HepG2 (cell line): ENCODE results near the gene FBXW5. TPM values are rescaled to one million over a fixed set of nuclear protein-coding genes. Genes with fewer than 3 reads are reported as not detected.

Experiments used
- ATAC-seq: fragments of 200-7000 bp; cut with Tn5 transposase; 3 replicates; pipeline ENCODE4 v1.9.1; 2020; ENCODE audit warnings: mild to moderate bottlenecking, moderate library complexity
- BruUV-seq: library from RNA; stranded (reverse); fragments of 400-500 nt; replicated peaks from 2 replicates; lab custom pipeline; 2021; lab: Mats Ljungman, UMichigan
- CTCF ChIA-PET: fragments of 300-600 bp; formaldehyde crosslinking; extraction: SDS; loops from one replicate; lab custom pipeline; 2021; ENCODE audit warnings: low total read pairs, inconsistent platforms, low intra/inter-chr PET ratio; lab: Yijun Ruan, JAX
- POLR2A ChIA-PET: fragments of 350-600 bp; sonication (Branson Sonifier 250); formaldehyde crosslinking; loops from one replicate; lab custom pipeline; 2020; ENCODE audit warnings: antibody characterized with exemption, inconsistent platforms; lab: Yijun Ruan, JAX
- DNase-seq: peaks from one replicate; pipeline ENCODE4 v3.0.0-alpha.2; 2015; ENCODE audit warnings: low spot score
- FAIRE-seq: peaks from 3 replicates; lab custom pipeline; 2011; peaks lifted over from hg19 to GRCh38; lab: Jason Lieb, UNC
- H2AFZ ChIP-seq: one replicate; pipeline ENCODE4 v1.6.1; 2011; ENCODE audit warnings: low read length, inconsistent platforms
- H3K27ac ChIP-seq: fragments of 300-600 bp; 3 replicates; pipeline ENCODE4 v1.8.0; 2011; ENCODE audit warnings: mixed run types, mild to moderate bottlenecking, mixed read lengths, low read length, inconsistent platforms; ENCODE audit not compliant: insufficient read depth; ENCODE audit errors: extremely low read length
- H3K27me3 ChIP-seq, 2 experiments: fragments of 200-600 bp in 1 of 2; 2 replicates in 1 of 2; 3 replicates in 1 of 2; pipeline versions ENCODE4 v1.6.0 to v1.8.0; 2011; ENCODE audit warnings: low read length in 2 of 2, mild to moderate bottlenecking in 2 of 2, moderate library complexity in 2 of 2, inconsistent platforms in 1 of 2; ENCODE audit not compliant: insufficient read depth in 2 of 2, control insufficient read depth in 1 of 2
- H3K36me3 ChIP-seq, 2 experiments: fragments of 200-600 bp in 1 of 2; replicated peaks in 1 of 2; 2 replicates in 1 of 2; 3 replicates in 1 of 2; pipeline versions ENCODE4 v1.5.1 to v1.8.0; 2011; ENCODE audit warnings: low read length in 2 of 2, inconsistent platforms in 1 of 2; ENCODE audit not compliant: insufficient read depth in 2 of 2, control insufficient read depth in 1 of 2
- H3K4me1 ChIP-seq: 2 replicates; pipeline ENCODE4 v1.5.1; 2012; ENCODE audit warnings: low read length, inconsistent platforms; ENCODE audit not compliant: insufficient read depth
- H3K4me2 ChIP-seq: 2 replicates; pipeline ENCODE4 v1.6.0; 2011; ENCODE audit warnings: low read depth, low read length, inconsistent platforms
- H3K4me3 ChIP-seq, 3 experiments: fragments of 200-600 bp in 1 of 3; sonication (generic), shearing (Covaris generic) in 1 of 3; replicated peaks in 1 of 3; 2 replicates each; pipeline ENCODE4 v1.5.1; 2011 to 2016; ENCODE audit warnings: low read length in 3 of 3, inconsistent platforms in 2 of 3, low read depth in 2 of 3, mild to moderate bottlenecking in 2 of 3, control low read depth in 1 of 3, mixed read lengths in 1 of 3; ENCODE audit not compliant: insufficient read depth in 1 of 3
- H3K79me2 ChIP-seq: one replicate; pipeline ENCODE4 v1.6.1; 2011; ENCODE audit warnings: low read length, inconsistent platforms; ENCODE audit not compliant: insufficient read depth
- H3K9ac ChIP-seq: 2 replicates; pipeline ENCODE4 v1.6.0; 2011; ENCODE audit warnings: mild to moderate bottlenecking, low read depth, low read length, inconsistent platforms; ENCODE audit not compliant: insufficient read depth
- H3K9me3 ChIP-seq: 2 replicates; pipeline ENCODE4 v1.5.1; 2012; ENCODE audit warnings: mild to moderate bottlenecking, low read length
- H4K20me1 ChIP-seq: 2 replicates; pipeline ENCODE4 v1.6.0; 2011; ENCODE audit warnings: inconsistent platforms, mild to moderate bottlenecking, low read length, moderate library complexity; ENCODE audit not compliant: insufficient read depth
- ATF5 ChIP-seq: sonication (generic); formaldehyde crosslinking; IDR thresholded peaks from 2 replicates; pipeline ENCODE4 v1.4.0; 2020; ENCODE audit warnings: mild to moderate bottlenecking, low read depth, missing genetic modification reagents
- CENPX ChIP-seq: sonication (generic); formaldehyde crosslinking; IDR thresholded peaks from 2 replicates; pipeline ENCODE4 v1.9.0; 2021; ENCODE audit warnings: mild to moderate bottlenecking, missing genetic modification reagents, moderate library complexity
- MTA1 ChIP-seq: sonication (generic); formaldehyde crosslinking; IDR thresholded peaks from 2 replicates; pipeline ENCODE4 v1.4.0; 2020; ENCODE audit warnings: missing genetic modification reagents, mild to moderate bottlenecking, borderline replicate concordance
- NR2F1 ChIP-seq, 2 experiments: fragments of 450-650 bp in 1 of 2; formaldehyde crosslinking in 1 of 2; IDR thresholded peaks; 2 replicates each; pipeline versions ENCODE4 v1.5.0 to v1.6.1; 2016 to 2020; ENCODE audit warnings: mild to moderate bottlenecking in 1 of 2, missing compliant biosample characterization in 1 of 2, missing genetic modification reagents in 1 of 2, moderate library complexity in 1 of 2
- NR2F6 ChIP-seq, 2 experiments: IDR thresholded peaks; 2 replicates each; pipeline ENCODE4 v1.6.1; 2016; ENCODE audit warnings: antibody characterized with exemption in 1 of 2, mild to moderate bottlenecking in 1 of 2
- XRCC5 ChIP-seq: fragments of 200-400 bp; formaldehyde crosslinking; optimal IDR thresholded peaks from 2 replicates; pipeline ENCODE3; 2017; ENCODE audit warnings: mild to moderate bottlenecking, low read length
- ZBTB7B ChIP-seq: sonication (generic); formaldehyde crosslinking; IDR thresholded peaks from 2 replicates; pipeline ENCODE4 v1.4.0; 2020; ENCODE audit warnings: missing genetic modification reagents
- ZMYM2 ChIP-seq: sonication (generic); formaldehyde crosslinking; IDR thresholded peaks from 2 replicates; pipeline ENCODE4 v1.8.0; 2022; ENCODE audit warnings: mild to moderate bottlenecking, missing genetic modification reagents
- WGBS: methylation state at CpG from one replicate; pipeline ENCODE4 v1.1.6; 2017; ENCODE audit warnings: low lambda C conversion rate; 5-methylcytosine and 5-hydroxymethylcytosine counted together
- in situ Hi-C: cut with HindIII; loops from 2 replicates; pipeline ENCODE4 v1.10.0; 2017; ENCODE audit warnings: low pct_unique_long_range_greater_than_20kb; ENCODE audit not compliant: extremely low pct_ligation_motif_present
- intact Hi-C: fragments of 100-400 bp; cut with micrococcal nuclease; formaldehyde crosslinking; loops from one replicate; pipeline ENCODE4 v1.10.0; 2022; ENCODE audit not compliant: unreplicated experiment
- polyA plus RNA-seq, 8 experiments: library from polyadenylated mRNA; depleted of rRNA in 3 of 8; stranded (reverse) in 7 of 8; unstranded in 1 of 8; fragments of >200 nt; fragmentation: Illumina TruSeq in 4 of 8; extraction: Trizol in 4 of 8; gene quantifications; 2 replicates each; pipeline versions ENCODE4 v1.2.1 to v1.2.3, GENCODE V29; 2011 to 2016; ENCODE audit warnings: low read depth in 4 of 8, missing spikeins in 1 of 8, mixed read lengths in 1 of 8; ENCODE audit not compliant: insufficient read depth in 1 of 8
- total RNA-seq, 5 experiments: library from RNA; depleted of rRNA; stranded (reverse); fragments of >200 nt; fragmentation: Illumina TruSeq; extraction: Trizol; gene quantifications; 2 replicates each; pipeline ENCODE4 v1.2.3, GENCODE V29; 2016; ENCODE audit warnings: low read depth in 1 of 5

FBXW5 gene
- total and polyA plus RNA-seq, 2 of the 13 experiments (the other 11 are each of a cell fraction or from before 2014, with no cell fraction given), result 52.0 to 60.4 TPM

GRCh38 chr9:136972335-136972734 is 27.8 kb upstream of the FBXW5 start (continued):
- TF ChIP-seq NR2F1 (CRISPR knock-in tag; IDR thresholded peaks at IDR 0.05), result peak in 1 of 2 experiments; percentile 34; a peak in 1 of 4 replicates

GRCh38 chr9:136971746-136972145 is 27.2 kb upstream of the FBXW5 start:
- Histone ChIP-seq H3K79me2 (no peaks in the 10 kb centered on the region), H3K27me3 (peaks cover 30 to 75% of the 10 kb centered on the region in 2 experiments), H3K4me1 (peaks cover 40% of the 10 kb centered on the region), H3K36me3 (no peaks in the 10 kb centered on the region), H3K9ac (no peak overlapping the region), H4K20me1 (no peaks in the 10 kb centered on the region), H3K27ac (no peak overlapping the region), H2AFZ (no peak overlapping the region), H3K9me3 (no peaks in the 10 kb centered on the region)
- DNase-seq, result no peak
- POLR2A ChIA-PET, result interaction anchor here (1.5 kb wide), 1 partner anchor 20 kb away, joined by 3 read pairs; the partner anchor contains the start of gene PAXX
- no CpG with 5 or more reads among the region's 14 CpGs for WGBS
- intact Hi-C loops (no loop called here), in situ Hi-C loops (no loop called here)
- no TSS peak for BruUV-seq
- ATAC-seq, result peak; percentile 14
- no peak for FAIRE-seq
- TF ChIP-seq NR2F6 (IDR thresholded peaks at IDR 0.05), result no peak
- TF ChIP-seq NR2F6 (CRISPR knock-in tag; IDR thresholded peaks at IDR 0.05), result 0 out of 2 replicates have a peak, but pooled peaks have one; percentile 27
- peak; percentile 18; the same call in 1 of the 2 replicates for TF ChIP-seq ZBTB7B (CRISPR knock-in tag)
- TF ChIP-seq CENPX, result no peak
- TF ChIP-seq ZMYM2 (CRISPR knock-in tag), result no peak
- TF ChIP-seq ATF5, result peak; percentile 35; the same call in 1 of the 2 replicates
- 0 out of 2 replicates have a peak, but pooled peaks have one; percentile 55 for TF ChIP-seq MTA1 (CRISPR knock-in tag)
- peak; percentile 16 for TF ChIP-seq XRCC5
- TF ChIP-seq, all 625 proteins: peak for 5
- CTCF ChIA-PET, result no interaction called here
- Histone ChIP-seq H3K4me3 (0 out of 6 replicates have a peak overlapping the region, but pooled peaks of 1 of the 3 experiments have one; percentile 19), H3K4me2 (peak overlapping the region; percentile 39; the same call in 1 of the 2 replicates)
